K562 (cell line): Measurements from ENCODE around the gene NAE1. TPM values are rescaled to one million over a fixed set of nuclear protein-coding genes. Genes with fewer than 3 reads are reported as not detected.
A peak's percentile ranks its signal among the peaks of the same experiment; 100 is the strongest.
"Not testable (repeated sequence)": the region's sequence is repeated elsewhere in the genome, so short reads cannot be mapped to it uniquely, and the experiment has no call there.

Experiments
- ATAC-seq: fragments of 200-7000 bp; cut with Tn5 transposase; 3 replicates; pipeline ENCODE4 v1.9.1; 2020; ENCODE audit warnings: moderate library complexity
- BruUV-seq: library from RNA; stranded (reverse); fragments of 400-500 nt; replicated peaks from 2 replicates; lab custom pipeline; 2021; lab: Mats Ljungman, UMichigan
- CTCF ChIA-PET: fragments of 300-600 bp; formaldehyde crosslinking; extraction: SDS; loops from one replicate; lab custom pipeline; 2021; ENCODE audit warnings: low intra/inter-chr PET ratio; lab: Yijun Ruan, JAX
- POLR2A ChIA-PET: fragments of 300-600, 350-650 bp; sonication (Branson Sonifier 250); formaldehyde crosslinking; extraction: SDS; loops from one replicate; lab custom pipeline; 2021; ENCODE audit warnings: antibody characterized with exemption, inconsistent platforms; lab: Yijun Ruan, JAX
- DNase-seq, 4 experiments: peaks; one replicate each; pipeline versions ENCODE4 v3.0.0 to v3.0.0-alpha.2; 2011 to 2018; ENCODE audit warnings: low spot score in 3 of 4, mixed read lengths in 3 of 4; ENCODE audit errors: extremely low read depth in 1 of 4
- FAIRE-seq: peaks from 2 replicates; lab custom pipeline; 2011; peaks lifted over from hg19 to GRCh38; lab: Jason Lieb, UNC
- H2AFZ ChIP-seq: 2 replicates; pipeline ENCODE4 v1.6.0; 2011; ENCODE audit warnings: low read depth, low read length, control low read depth, inconsistent platforms
- H3K27ac ChIP-seq: fragments of 200-600 bp; 3 replicates; pipeline ENCODE4 v1.8.0; 2011; ENCODE audit warnings: low read depth, mild to moderate bottlenecking, control low read depth, inconsistent platforms, low read length, moderate library complexity, mixed read lengths; ENCODE audit errors: extremely low read depth
- H3K27me3 ChIP-seq, 2 experiments: fragments of 300-600 bp in 1 of 2; 2 replicates in 1 of 2; 3 replicates in 1 of 2; pipeline versions ENCODE4 v1.6.0 to v1.8.0; 2011; ENCODE audit warnings: inconsistent platforms in 2 of 2, low read length in 2 of 2, mild to moderate bottlenecking in 1 of 2, mixed read lengths in 1 of 2, moderate library complexity in 1 of 2; ENCODE audit not compliant: control insufficient read depth in 2 of 2, insufficient read depth in 2 of 2
- H3K36me3 ChIP-seq: fragments of 300-600 bp; 3 replicates; pipeline ENCODE4 v1.8.0; 2011; ENCODE audit warnings: mild to moderate bottlenecking, low read length, inconsistent platforms; ENCODE audit not compliant: control insufficient read depth, insufficient read depth
- H3K4me1 ChIP-seq, 2 experiments: fragments of 200-600 bp in 1 of 2; replicated peaks in 1 of 2; 2 replicates in 1 of 2; 3 replicates in 1 of 2; pipeline versions ENCODE4 v1.5.1 to v1.8.0; 2011; ENCODE audit warnings: inconsistent platforms in 2 of 2, low read length in 2 of 2, mild to moderate bottlenecking in 1 of 2, mixed read lengths in 1 of 2, moderate library complexity in 1 of 2; ENCODE audit not compliant: control insufficient read depth in 2 of 2, insufficient read depth in 2 of 2
- H3K4me2 ChIP-seq: 2 replicates; pipeline ENCODE4 v1.6.1; 2011; ENCODE audit warnings: low read length, control low read depth, inconsistent platforms, mixed read lengths; ENCODE audit not compliant: insufficient read depth
- H3K4me3 ChIP-seq: fragments of 200-600 bp; sonication (generic), shearing (Covaris generic); 2 replicates; pipeline ENCODE4 v1.5.1; 2016; ENCODE audit warnings: control low read depth, inconsistent platforms
- H3K79me2 ChIP-seq: fragments of 200-600 bp; 3 replicates; pipeline ENCODE4 v1.8.0; 2011; ENCODE audit warnings: low read length, inconsistent platforms; ENCODE audit not compliant: control insufficient read depth, insufficient read depth
- H3K9ac ChIP-seq, 2 experiments: 2 replicates each; pipeline versions ENCODE4 v1.6.0 to v1.6.1; 2011; ENCODE audit warnings: low read depth in 2 of 2, low read length in 2 of 2, control low read depth in 1 of 2, inconsistent platforms in 1 of 2, mild to moderate bottlenecking in 1 of 2, mixed read lengths in 1 of 2; ENCODE audit not compliant: insufficient read depth in 1 of 2
- H3K9me1 ChIP-seq: one replicate; pipeline ENCODE4 v1.6.0; 2011; ENCODE audit warnings: inconsistent platforms, mild to moderate bottlenecking, low read length, moderate library complexity; ENCODE audit not compliant: control insufficient read depth, insufficient read depth
- H3K9me3 ChIP-seq: replicated peaks from 2 replicates; pipeline ENCODE4 v1.5.1; 2011; ENCODE audit warnings: low read depth, low read length, inconsistent platforms; ENCODE audit not compliant: control insufficient read depth, insufficient read depth
- H4K20me1 ChIP-seq: replicated peaks from 2 replicates; pipeline ENCODE4 v1.6.1; 2011; ENCODE audit warnings: low read length, inconsistent platforms, mixed read lengths; ENCODE audit not compliant: control insufficient read depth, insufficient read depth
- CEBPB ChIP-seq: fragments of 450-650 bp; IDR thresholded peaks from 2 replicates; pipeline ENCODE4 v1.6.1; 2016; ENCODE audit warnings: missing genetic modification characterization, missing compliant biosample characterization
- CEBPG ChIP-seq, 3 experiments: fragments of 200-800 bp in 1 of 3; sonication (Bioruptor generic) in 1 of 3; sonication (generic) in 1 of 3; formaldehyde crosslinking in 1 of 3; IDR thresholded peaks in 2 of 3; conservative IDR thresholded peaks in 1 of 3; 2 replicates each; pipeline versions ENCODE4 v1.6.1 to v1.8.0; 2016 to 2022; ENCODE audit warnings: missing compliant biosample characterization in 2 of 3, missing genetic modification characterization in 2 of 3, mild to moderate bottlenecking in 1 of 3, missing genetic modification reagents in 1 of 3
- MED1 ChIP-seq: sonication (generic); formaldehyde crosslinking; IDR thresholded peaks from 2 replicates; pipeline ENCODE4 v1.8.1; 2023; ENCODE audit warnings: missing genetic modification reagents, borderline replicate concordance
- WGBS: fragments of 100-300 bp; shearing (Covaris generic); methylation state at CpG from one replicate; pipeline ENCODE4 v1.1.6; 2016; ENCODE audit warnings: low coverage, mixed read lengths; ENCODE audit not compliant: insufficient coverage; ENCODE audit errors: missing lambda C conversion rate; 5-methylcytosine and 5-hydroxymethylcytosine counted together
- in situ Hi-C: fragments of 300-500 bp; cut with MboI; formaldehyde crosslinking; loops from 4 replicates; pipeline ENCODE4 v1.15.0; 2018; ENCODE audit warnings: inconsistent platforms, mixed read lengths
- intact Hi-C: fragments of 100-400 bp; cut with micrococcal nuclease; formaldehyde crosslinking; loops from 2 replicates; pipeline ENCODE4 v1.14.2; 2022
- polyA plus RNA-seq, 8 experiments: library from polyadenylated mRNA; depleted of rRNA in 4 of 8; stranded (reverse) in 5 of 8; unstranded in 3 of 8; fragments of >200 nt; fragmentation: Nextera tagmentation in 2 of 8; fragmentation: Illumina TruSeq in 1 of 8; extraction: Ambion mirVana in 2 of 8; extraction: Trizol in 1 of 8; gene quantifications; 2 replicates each; pipeline versions ENCODE4 v1.2.1 to v1.2.3, GENCODE V29; 2011 to 2014; ENCODE audit warnings: inconsistent platforms in 1 of 8, missing spikeins in 1 of 8
- total RNA-seq, 7 experiments: library from RNA; depleted of rRNA in 6 of 7; stranded (reverse); fragments of >200 nt in 6 of 7; fragmentation: Illumina TruSeq in 2 of 7; extraction: Trizol in 2 of 7; gene quantifications; 2 replicates each; pipeline versions ENCODE4 v1.2.1 to v1.2.3, GENCODE V29; 2011 to 2021; ENCODE audit warnings: low replicate concordance in 1 of 7
- TF ChIP-seq, protein P1 (sequence below): IDR thresholded peaks from 3 replicates; pipeline ENCODE4 v1.6.1; 2011; ENCODE audit warnings: borderline replicate concordance, mild to moderate bottlenecking; ENCODE audit not compliant: insufficient read length, insufficient read depth

Gene NAE1
- total and polyA plus RNA-seq, 9 of the 15 experiments (the other 6 are each of a cell fraction or from before 2014, with no cell fraction given) = 165 to 294 (median 230) TPM

DNA sequence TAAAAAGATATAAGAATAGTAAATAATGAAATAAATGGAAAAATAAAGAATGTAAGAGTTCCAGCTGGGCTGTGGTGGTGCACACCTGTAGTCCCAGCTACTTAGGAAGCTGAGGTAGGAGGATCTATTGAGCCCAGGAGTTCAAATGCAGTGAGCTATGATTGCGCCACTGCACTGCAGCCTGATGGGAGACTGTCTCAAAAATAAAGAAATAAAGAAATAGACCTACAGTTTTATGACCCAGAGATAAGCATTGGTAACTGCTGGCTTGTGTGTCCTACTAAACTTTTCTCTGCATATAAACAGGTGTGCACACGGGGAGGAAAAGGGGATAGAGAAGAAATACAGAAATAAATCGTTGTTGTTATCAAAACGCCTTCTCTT is 41.8 kb upstream of the NAE1 start (continued):
- TF ChIP-seq, protein P1, sequence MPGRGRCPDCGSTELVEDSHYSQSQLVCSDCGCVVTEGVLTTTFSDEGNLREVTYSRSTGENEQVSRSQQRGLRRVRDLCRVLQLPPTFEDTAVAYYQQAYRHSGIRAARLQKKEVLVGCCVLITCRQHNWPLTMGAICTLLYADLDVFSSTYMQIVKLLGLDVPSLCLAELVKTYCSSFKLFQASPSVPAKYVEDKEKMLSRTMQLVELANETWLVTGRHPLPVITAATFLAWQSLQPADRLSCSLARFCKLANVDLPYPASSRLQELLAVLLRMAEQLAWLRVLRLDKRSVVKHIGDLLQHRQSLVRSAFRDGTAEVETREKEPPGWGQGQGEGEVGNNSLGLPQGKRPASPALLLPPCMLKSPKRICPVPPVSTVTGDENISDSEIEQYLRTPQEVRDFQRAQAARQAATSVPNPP = no peak
- peak; percentile 88 for TF ChIP-seq CEBPB (tag)
- TF ChIP-seq CEBPG (CRISPR knock-in tag; IDR thresholded peaks at IDR 0.05) = peak; percentile 45; the same call in 1 of the 2 replicates
- peak in 1 of 2 experiments; percentile 70; a peak in 2 of 4 replicates for TF ChIP-seq CEBPG (tag; conservative IDR thresholded peaks at IDR 0.05 in 1 of 2, IDR thresholded peaks at IDR 0.05 in 1 of 2)

DNA sequence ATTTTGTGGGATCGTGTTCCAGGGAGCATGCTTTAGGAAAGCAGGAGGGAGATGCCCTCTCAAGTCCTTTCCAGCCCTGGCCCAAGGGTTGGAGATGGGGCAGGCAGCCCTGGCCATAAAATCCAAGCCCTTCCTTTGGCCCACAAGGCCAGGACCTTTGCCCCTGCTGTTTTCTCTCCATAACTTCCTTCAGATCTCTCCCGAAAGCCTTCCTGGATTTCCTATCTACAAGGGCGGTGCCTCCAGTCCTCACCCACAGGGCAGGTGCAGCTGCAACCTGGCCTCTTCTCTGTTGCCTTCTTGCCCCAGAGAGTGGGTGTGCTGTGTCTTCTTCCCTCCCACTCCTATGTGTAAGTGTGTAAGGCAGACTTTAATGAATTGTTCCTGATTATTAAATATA is 41.1 kb upstream of the NAE1 start:
- H3K36me3 ChIP-seq = no peaks in the 10 kb centered on the region
- H3K9me1 ChIP-seq = peaks cover 2% of the 10 kb centered on the region
- CTCF ChIA-PET = no interaction called here
- intact Hi-C loops (loop anchor here (2.0 kb wide), 1 partner anchor 211 kb away; no protein-coding TSS in a partner anchor), in situ Hi-C loops (no loop called here)
- no peak overlapping the region for H3K27ac ChIP-seq
- no TSS peak for BruUV-seq
- H3K4me3 ChIP-seq = no peak overlapping the region
- no peak overlapping the region for H2AFZ ChIP-seq
- no peaks in the 10 kb centered on the region for H3K79me2 ChIP-seq
- 37% methylated on average over 3 of the region's 3 CpGs for WGBS
- peaks cover 5 to 16% of the 10 kb centered on the region in 2 experiments; a peak in 3 of 5 replicates for H3K4me1 ChIP-seq
- no peak for DNase-seq
- no peak for ATAC-seq
- POLR2A ChIA-PET = interaction anchor here (0.6 to 1.0 kb wide), 2 partner anchors 375 to 465 kb away, joined by 3 read pairs; no protein-coding TSS in a partner anchor
- TF ChIP-seq MED1 = no peak
- FAIRE-seq = no peak
- no peaks in the 10 kb centered on the region for H3K9me3 ChIP-seq
- no peaks in the 10 kb centered on the region for H3K27me3 ChIP-seq
- H4K20me1 ChIP-seq = no peaks in the 10 kb centered on the region
- no peak overlapping the region for H3K9ac ChIP-seq
- H3K4me2 ChIP-seq = no peak overlapping the region

DNA sequence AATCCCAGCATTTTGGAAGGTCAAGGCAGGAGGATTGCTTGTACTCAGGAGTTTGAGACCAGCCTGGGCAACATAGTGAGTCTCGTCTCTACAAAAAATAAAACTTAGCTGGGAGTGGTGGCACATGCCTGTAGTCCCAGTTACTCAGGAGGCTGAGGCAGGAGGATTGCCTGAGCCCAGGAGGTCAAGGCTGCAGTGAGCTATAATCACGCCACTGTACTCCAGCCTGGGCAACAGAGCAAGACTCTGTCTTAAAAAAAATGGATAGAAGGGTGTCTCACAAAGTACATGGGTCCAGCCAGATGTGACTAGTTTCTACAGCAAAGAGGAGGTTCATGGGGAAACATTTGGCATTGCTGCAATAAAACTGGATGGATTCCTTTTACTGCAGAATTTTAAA is 40.6 kb upstream of the NAE1 start:
- H3K4me3 ChIP-seq, ATAC-seq, H3K4me2 ChIP-seq, H3K9me3 ChIP-seq, H3K27me3 ChIP-seq, DNase-seq, CTCF ChIA-PET, intact Hi-C loops, H3K27ac ChIP-seq, BruUV-seq, FAIRE-seq, H3K9me1 ChIP-seq, H3K79me2 ChIP-seq, H2AFZ ChIP-seq, H3K36me3 ChIP-seq, H3K9ac ChIP-seq, H4K20me1 ChIP-seq, in situ Hi-C loops: not testable (repeated sequence)
- POLR2A ChIA-PET = interaction anchor here (0.6 to 0.7 kb wide), 2 partner anchors 128 to 375 kb away, joined by 3 read pairs; no protein-coding TSS in a partner anchor
- WGBS = 49% methylated on average over 2 of the region's 2 CpGs
- peaks cover 5 to 16% of the 10 kb centered on the region in 2 experiments; a peak in 3 of 5 replicates for H3K4me1 ChIP-seq
